NK-92 treated with Interleukin-12 subunit alpha and Interleukin-12 subunit beta, amount 100 ng/mL, for 24 hours (cell line): ENCODE data around the gene C11orf68.
A peak's percentile ranks its signal among the peaks of the same experiment; 100 is the strongest.

Source experiments
- DNase-seq: peaks from one replicate; lab custom pipeline; 2025; lab: John Stamatoyannopoulos, UW

C11orf68 gene

DNA sequence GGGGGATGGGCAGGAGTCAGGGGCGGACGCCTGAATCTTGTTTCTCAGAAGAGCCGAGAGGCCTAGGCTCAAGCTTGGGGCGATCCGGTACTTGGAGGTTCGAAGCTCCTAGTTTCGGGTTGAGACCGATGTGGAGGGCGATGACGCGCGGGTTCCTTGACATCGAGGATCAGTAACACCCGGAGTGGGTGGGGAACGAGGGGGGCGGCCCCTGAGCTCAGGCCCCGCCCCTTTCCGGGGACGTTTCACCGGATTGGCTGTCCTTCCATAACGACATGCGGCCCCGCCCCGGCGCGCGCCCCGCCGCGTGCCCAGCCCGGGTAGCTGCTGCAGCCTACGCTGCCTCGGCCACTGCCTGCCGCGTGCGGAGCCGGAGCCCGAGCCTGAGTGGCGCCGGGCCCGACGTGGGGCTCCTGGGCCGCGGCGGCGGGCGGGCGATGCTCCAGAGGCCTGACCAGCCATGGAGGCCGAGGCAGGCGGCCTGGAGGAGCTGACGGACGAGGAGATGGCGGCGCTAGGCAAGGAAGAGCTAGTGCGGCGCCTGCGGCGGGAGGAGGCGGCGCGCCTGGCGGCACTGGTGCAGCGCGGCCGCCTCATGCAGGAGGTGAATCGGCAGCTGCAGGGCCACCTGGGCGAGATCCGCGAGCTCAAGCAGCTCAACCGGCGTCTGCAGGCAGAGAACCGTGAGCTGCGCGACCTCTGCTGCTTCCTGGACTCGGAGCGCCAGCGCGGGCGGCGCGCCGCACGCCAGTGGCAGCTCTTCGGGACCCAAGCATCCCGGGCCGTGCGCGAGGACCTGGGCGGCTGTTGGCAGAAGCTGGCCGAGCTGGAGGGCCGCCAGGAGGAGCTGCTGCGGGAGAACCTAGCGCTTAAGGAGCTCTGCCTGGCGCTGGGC, 28.3 kb downstream of the C11orf68 start, which contains the start of gene CCDC85B:
CCDC85B (plus strand) TSS at position 350 of the 895 bp plus-strand sequence; CDS start at position 461, 111 bp downstream.
- DNase-seq = peak; percentile 96

DNA sequence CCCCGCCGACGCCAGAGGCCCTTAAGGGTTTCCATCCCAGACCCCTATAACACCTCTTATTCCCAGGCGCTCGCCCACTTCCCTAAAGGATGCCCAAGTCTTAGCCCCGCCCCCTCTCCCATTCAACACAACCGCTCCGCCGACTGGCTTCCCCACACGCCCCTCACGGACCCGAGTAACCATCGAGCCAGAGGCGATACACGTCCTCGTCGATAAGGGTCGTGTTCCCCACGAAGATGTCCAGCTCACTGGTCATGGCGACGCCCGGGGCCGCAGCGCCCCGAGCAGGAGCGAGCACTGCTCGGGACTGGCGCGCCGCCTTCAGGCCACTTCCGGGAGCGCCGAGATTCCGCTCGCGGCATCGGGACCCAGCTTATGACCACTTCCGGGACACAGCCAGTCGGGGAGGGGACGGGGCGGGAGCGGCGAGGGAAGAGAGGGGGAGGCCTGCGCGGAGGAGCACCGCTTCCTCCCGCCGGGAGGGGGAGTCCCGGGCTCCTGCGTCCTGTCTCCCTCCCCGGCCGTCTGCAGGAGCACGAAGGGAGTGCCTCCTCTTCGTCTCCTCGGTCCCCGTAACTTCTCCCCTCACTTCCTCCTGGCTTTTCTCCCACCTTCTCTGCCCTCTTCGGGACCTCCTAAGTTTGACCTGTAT, 30.6 kb downstream of the C11orf68 start, which contains the start of gene FIBP:
FIBP (minus strand) TSS at position 309 of the 652 bp plus-strand sequence; CDS start at position 256, 53 bp downstream.
- DNase-seq = peak; percentile 96

DNA sequence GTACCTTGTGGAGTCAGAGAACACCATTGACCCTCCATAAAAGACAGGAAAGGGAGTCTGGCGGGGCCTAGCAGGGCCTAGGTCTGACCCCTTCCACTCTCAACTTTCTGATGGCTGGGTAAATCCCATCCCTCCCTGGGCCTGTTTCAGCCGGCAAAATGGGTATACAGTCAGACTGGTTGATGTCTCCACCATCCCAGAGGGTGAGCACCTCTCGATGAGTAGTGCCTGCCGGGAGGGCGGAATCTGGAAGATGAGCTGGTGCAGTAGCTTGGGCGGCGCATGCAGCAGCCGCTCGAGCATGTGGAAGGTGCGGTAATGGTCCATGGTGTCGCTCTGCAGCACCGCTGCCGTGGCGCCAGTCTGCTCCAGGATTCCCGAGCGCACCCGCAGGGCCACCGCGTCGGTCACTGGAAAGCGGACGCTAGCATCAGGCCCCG, 31.1 kb downstream of the C11orf68 start:
- DNase-seq = no peak

DNA sequence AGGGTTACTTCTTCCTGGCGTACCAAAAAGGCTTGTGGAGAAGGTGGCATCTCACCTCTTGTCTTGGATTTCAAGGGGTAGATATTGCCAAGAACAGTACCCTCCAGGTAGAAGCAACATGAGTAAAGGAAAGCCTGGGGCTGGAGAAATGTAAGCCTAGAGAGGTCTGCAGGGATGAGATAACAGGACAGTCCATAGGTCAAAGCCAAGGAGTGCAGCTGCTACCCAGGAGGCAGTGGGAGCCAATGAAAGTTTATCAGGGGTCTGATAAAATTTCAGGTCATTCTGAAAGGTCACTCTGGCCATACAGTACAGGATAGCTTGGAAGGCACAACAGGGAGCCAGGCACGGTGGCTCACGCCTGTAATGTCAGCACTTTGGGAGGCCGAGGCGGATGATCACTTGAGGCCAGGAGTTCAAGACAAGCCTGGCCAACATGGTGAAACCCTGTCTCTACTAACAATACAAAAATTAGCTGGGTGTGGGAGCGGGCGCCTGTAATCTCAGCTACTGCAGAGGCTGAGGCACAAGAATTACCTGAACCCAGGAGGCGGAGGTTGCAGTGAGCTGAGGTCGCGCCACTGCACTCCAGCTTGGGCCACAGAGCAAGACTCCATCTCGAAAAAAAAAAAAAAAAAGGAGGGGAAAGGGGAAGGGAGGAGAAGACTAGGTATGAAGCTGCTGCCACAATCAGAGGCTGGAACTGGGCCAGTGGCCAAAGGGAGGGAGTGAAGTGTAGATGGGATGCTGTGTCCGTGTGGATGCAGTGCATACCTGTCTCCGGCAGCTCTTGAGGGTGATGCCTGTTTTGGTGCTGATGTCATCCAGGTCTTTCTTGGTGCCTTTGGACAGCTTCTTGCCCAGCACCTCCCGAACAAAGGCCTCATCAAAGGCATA, 31.8 kb downstream of the C11orf68 start:
- no peak for DNase-seq

DNA sequence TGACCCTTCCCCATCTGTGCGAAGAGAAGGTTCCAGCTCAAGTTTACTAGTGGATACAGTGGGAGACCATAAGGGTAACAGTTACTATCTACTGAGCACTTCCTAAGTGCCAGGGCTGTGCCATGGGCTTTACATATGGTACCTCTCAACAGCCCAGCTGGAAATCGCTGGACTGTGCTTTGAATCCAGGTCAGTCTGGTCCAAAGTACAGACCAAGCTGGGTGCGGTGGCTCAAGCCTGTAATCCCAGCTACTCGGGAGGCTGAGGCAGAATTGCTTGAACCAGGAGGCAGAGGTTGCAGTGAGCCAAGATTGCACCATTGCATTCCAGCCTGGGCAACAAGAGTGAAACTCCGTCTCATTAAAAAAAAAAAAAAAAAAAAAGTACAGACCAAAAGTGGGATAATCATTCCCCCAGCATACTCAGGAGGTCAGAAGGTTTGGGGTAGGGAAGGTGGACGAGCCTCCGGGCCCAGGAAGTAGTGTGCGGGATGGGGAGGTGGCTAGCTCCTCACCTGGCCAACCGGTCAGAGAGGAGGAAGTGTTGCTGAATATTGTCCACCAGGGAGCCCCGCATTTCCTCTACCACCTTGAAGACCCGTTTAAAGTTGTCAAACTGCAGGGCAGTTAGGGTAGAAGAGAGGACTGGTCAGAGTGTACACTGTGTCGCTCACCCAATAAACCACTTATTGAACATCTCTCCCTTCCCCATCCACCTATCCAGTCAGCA, 32.9 kb downstream of the C11orf68 start:
- no peak for DNase-seq

DNA sequence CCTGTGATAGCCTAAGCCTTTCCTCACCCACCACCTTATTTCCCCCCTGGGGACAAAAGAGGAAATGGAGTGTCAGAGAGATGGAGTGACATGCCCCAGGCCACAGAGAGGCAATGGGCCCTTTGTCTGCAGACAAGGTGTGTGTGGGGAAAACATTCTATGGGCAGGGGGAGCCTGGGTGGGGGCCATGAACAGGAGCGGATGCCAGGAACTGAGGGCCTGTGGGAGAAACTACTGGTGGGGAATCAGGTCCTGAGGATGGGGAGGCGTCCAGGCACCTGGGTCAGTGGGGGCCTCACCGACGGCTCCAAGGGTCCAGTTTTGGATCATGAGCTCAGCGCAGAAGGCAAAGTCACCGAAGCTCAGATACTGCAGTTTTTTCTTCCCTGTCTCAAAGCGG, 33.6 kb downstream of the C11orf68 start:
- no peak for DNase-seq

DNA sequence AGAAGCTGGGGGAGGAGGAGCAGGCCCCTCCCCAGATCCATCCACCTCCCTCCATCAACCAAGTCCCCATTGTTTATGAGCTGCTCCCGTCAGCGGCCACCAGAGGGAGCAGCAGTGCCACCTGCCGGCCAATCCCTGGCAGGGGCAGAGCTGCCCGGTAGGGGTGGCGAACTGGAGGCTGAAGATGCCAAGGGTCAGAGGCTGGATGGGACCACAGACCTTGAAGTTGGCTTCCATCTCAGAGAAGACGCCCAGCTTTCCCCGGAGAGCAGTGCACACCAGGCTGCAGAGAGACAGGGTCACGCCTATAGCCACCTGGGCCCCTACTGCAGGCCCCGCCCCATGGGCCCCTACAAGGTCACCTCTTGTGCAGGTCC, 34.2 kb downstream of the C11orf68 start:
- DNase-seq = peak; percentile 69

DNA sequence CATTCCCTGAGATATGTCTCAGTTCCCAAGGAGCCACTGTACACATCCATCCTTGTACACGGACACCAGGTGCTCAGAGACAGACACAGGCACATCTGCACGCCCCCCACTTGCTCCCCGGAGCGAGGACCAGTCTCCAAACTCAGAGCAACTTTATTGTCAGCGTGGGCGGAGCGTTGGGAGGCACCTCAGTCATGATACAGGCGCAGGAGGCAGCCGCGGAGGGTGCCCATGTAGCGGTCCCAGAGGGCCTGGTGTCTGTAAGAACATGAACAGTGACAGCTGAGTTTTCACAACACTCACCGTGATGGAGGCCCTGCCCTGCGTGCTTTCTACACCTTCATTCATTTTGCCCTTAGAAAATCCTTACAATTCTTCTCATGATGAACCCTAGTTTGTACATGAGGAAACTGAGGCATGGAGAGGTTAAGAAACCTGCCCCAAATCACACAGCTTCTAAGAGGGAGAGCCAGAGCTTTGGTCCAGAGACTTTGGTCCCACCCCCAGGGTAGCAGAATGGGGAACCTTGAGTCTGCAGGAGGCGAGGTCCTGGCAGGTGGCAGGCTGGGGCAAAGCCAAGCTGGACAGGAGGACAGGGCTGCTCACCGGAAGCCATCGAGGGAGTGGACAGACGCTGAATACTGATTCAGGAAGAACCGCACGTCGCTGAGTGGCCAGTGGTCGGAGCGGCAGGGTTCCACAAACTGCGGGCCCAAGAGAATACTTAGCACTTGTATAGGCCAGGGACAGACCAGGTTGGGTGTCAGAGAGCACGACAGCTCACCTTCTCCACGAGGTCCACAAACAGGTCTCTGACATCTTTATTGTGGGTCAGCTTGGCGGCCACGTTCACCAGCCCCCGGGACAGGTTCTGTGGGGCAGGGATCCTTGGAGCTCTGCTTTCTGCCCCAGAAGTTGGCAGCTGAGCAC, 34.8 kb downstream of the C11orf68 start:
- DNase-seq = no peak

DNA sequence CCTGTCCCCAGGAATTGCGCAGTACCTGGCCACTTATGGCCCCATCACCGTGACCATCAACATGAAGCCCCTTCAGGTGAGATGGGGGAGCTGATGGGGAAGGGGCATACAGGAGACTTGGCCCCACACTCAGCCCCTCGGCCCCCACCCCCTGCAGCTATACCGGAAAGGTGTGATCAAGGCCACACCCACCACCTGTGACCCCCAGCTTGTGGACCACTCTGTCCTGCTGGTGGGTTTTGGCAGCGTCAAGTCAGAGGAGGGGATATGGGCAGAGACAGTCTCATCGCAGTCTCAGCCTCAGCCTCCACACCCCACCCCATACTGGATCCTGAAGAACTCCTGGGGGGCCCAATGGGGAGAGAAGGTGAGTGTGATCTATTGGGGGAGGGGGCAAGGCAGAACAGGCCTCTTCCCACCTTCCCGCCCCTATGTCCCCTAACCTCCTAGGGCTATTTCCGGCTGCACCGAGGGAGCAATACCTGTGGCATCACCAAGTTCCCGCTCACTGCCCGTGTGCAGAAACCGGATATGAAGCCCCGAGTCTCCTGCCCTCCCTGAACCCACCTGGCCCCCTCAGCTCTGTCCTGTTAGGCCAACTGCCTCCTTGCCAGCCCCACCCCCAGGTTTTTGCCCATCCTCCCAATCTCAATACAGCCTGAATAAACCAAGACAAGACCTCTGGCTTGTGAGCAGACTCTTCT, 35.7 kb downstream of the C11orf68 start:
- DNase-seq = no peak

DNA sequence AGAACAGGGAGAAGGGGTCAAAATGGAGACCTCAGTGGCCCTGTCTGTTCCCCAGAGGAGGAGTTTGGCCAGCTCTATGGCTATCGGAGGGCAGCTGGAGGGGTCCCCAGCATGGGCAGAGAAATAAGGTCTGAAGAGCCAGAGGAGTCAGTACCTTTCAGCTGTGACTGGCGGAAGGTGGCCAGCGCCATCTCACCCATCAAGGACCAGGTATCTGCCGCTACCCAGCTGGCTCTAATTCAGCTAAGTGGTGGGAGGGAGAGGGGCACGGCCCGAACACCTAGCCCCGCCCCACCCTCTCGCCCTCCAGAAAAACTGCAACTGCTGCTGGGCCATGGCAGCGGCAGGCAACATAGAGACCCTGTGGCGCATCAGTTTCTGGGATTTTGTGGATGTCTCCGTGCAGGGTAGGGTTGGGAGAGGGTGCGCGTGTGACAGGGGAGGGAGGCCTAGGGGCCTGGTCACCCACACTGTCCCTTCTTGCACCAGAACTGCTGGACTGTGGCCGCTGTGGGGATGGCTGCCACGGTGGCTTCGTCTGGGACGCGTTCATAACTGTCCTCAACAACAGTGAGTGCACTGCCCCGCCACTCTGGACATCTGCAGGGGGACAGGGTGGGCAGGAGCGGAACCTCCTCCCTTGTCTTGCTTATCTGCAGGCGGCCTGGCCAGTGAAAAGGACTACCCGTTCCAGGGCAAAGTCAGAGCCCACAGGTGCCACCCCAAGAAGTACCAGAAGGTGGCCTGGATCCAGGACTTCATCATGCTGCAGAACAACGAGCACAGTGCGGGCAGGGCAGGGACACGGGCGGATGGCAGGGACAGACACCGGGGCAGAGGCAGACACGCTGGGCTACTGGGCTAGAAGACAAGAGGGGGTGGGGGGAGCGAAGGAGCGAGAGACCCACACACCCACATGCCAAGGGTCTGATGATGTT, 36.5 kb downstream of the C11orf68 start:
- no peak for DNase-seq

DNA sequence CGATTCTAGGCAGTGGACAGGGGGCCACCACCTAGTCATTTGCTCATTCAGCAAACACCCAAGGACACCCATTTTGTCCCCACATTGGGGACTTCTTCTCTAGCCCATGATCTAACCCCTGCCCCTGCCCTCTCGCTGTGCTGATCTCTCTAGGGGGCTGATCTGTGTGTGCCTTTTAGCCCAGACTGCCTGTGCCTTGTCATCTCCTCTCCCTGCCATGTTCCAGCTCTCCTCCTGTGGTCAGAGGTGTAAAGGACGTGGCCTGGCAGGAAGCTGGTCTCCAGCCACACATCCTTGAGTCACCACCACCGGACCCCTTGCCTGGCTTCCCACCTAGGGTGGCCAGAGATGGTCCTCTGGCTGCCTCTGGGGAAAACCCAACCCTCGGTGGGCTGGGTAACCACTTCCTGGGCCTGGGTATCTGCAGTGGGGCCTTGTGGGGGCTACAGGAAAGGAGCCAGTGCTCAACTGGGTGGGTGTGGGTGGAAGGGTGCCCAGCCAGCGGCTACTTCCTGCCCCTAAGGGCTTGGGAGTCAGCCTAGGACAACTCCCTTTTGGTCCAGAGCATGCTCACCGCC, 37.9 kb downstream of the C11orf68 start:
- DNase-seq = peak; percentile 77

DNA sequence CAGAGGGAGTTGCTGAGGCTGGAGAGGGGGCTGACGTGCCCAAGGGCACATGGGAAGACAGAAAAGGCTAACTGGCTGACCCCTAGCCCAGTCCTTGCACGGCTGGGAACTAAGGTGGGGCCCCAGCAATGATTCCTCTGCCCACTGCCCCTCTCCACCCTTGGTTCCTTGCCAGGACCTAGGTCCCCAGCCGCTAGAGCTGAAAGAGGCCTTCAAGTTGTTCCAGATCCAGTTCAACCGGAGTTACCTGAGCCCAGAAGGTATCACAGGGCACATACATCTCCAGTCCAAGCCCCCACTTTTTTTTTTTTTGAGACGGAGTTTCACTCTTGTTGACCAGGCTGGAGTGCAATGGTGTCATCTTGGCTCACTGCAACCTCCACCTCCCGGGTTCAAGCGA, 38.8 kb downstream of the C11orf68 start:
- DNase-seq = no peak

DNA sequence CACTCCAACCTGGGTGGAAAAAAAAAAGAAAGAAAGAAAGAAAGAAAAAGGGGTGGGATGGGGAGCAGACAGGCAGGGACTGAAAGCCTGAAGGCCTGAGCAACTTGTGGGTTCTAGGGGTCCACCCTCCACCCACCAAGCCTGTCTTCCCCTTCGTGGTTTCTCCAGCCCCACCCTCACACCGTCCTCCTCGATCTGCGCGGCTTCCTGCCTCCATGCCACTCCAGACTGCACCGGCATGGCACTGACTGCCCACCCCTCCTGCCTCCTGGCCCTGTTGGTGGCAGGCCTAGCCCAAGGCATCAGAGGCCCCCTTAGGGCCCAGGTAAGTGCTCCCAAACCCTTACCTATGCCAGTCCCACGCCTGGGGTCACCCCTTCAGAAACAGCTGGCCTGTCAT, 39.2 kb downstream of the C11orf68 start, which contains the start of gene CTSW:
CTSW (plus strand) TSS at position 221 of the 400 bp plus-strand sequence; CDS start at position 239, 18 bp downstream.
- peak; percentile 79 for DNase-seq

DNA sequence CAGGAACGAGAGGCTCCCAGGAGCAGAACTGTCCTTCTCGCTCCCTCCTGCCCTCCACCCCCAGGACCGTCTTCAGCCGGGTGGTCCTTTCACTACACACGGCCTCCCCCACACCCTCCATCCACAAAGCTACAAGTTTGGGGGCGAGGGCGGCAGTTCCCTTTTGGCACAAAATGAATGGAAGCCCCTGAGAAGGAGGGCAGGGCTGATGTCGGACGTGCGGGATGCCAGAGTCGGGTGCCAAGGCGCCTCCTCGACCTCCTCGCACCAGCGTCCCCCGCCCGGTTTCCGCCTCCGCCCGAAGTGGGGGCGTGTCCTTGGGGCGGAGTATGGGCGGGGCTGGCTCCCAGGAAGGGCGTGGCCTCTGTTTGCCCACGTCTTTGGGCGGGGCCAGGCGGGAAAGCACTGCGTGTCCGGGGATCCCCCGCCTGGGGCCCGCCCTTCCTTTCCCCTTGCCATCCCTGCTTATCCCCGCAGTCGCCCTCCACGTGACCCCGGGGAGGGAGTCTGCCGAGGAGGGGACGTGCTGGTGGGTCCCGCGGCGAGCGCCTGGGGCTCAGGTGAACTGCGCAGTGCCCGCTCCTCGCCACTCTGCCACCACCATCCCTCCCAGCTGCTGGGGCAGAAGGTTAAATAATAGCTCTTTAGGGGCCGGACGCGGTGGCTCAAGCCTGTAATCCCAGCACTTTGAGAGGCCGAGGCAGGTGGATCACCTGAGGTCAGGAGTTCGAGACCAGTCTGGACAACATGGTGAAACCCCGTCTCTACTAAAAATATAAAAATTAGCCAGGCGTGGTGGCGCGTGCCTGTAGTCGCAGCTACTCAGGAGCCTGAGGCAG, 45.3 kb downstream of the C11orf68 start:
- peak; percentile 92 for DNase-seq

DNA sequence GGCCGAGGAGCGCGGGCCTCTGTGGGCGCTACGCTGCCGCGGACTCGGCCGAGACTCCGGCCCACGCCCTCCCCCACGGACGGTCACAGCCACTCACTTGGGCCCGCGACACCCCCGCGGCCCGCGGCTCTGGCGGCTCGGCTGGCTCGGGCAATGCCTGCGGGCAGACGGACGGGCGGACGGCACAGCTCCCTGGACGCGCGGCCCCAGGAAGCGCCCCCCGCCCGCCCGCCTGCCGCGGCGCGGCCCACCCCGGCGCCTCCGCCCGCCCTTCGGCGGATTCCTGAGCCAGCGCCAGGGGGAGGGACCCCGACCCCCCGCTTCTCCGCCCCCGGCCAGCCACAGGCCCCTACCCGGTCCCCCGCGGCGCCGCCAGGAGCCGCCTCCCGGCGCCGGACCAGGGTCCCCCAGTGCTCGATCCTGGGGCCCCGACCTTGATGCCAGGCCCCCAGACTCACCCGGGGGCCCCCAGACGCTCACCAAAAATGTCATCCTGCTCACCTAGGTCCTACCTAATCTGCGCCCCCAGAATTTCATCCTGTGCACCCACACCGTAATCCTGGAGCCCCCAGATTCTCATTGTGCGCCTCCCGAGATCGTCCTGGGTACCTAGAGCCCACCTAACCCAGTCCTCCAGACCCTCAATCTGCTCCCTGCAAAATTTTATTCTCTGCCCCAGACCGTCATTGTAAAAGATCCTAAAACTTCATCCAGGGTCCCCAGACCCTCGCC, 46.1 kb downstream of the C11orf68 start, which contains the start of gene EFEMP2:
EFEMP2 (minus strand) TSS at position 215 of the 732 bp plus-strand sequence. CDS start 446 bp downstream, outside the sequence.
- no peak for DNase-seq
